K562 (cell line): Measurements from ENCODE around the gene C1orf50. TPM values are rescaled to one million over a fixed set of nuclear protein-coding genes. Genes with fewer than 3 reads are reported as not detected.
A peak's percentile ranks its signal among the peaks of the same experiment; 100 is the strongest.

Source experiments
- FOSL1 ChIP-seq: fragments of 200-800 bp; sonication (Bioruptor generic); conservative IDR thresholded peaks from 2 replicates; pipeline ENCODE4 v1.6.1; 2016; ENCODE audit warnings: missing genetic modification characterization, missing compliant biosample characterization
- KAT7 ChIP-seq: sonication (generic); formaldehyde crosslinking; IDR thresholded peaks from 2 replicates; pipeline ENCODE4 v1.8.0; 2022; ENCODE audit warnings: missing genetic modification reagents, mild to moderate bottlenecking, borderline replicate concordance
- ZNF707 ChIP-seq: fragments of 250-450 bp; sonication (Bioruptor Pico); conservative IDR thresholded peaks from 2 replicates; pipeline ENCODE4 v1.8.0; 2022; ENCODE audit warnings: inconsistent platforms, mild to moderate bottlenecking, moderate library complexity
- polyA plus RNA-seq, 8 experiments: library from polyadenylated mRNA; depleted of rRNA in 4 of 8; stranded (reverse) in 5 of 8; unstranded in 3 of 8; fragments of >200 nt; fragmentation: Nextera tagmentation in 2 of 8; fragmentation: Illumina TruSeq in 1 of 8; extraction: Ambion mirVana in 2 of 8; extraction: Trizol in 1 of 8; gene quantifications; 2 replicates each; pipeline versions ENCODE4 v1.2.1 to v1.2.3, GENCODE V29; 2011 to 2014; ENCODE audit warnings: inconsistent platforms in 1 of 8, missing spikeins in 1 of 8
- total RNA-seq, 7 experiments: library from RNA; depleted of rRNA in 6 of 7; stranded (reverse); fragments of >200 nt in 6 of 7; fragmentation: Illumina TruSeq in 2 of 7; extraction: Trizol in 2 of 7; gene quantifications; 2 replicates each; pipeline versions ENCODE4 v1.2.1 to v1.2.3, GENCODE V29; 2011 to 2021; ENCODE audit warnings: low replicate concordance in 1 of 7
- TF ChIP-seq, protein P1 (sequence below): fragments of 200-600 bp; sonication (generic); IDR thresholded peaks from one replicate; pipeline ENCODE4 v1.6.1; 2012; ENCODE audit warnings: mild to moderate bottlenecking, low read depth, low read length, inconsistent platforms

C1orf50 gene
- total and polyA plus RNA-seq, 9 of the 15 experiments (the other 6 are each of a cell fraction or from before 2014, with no cell fraction given): 0.55 to 13.9 (median 5.2) TPM

DNA sequence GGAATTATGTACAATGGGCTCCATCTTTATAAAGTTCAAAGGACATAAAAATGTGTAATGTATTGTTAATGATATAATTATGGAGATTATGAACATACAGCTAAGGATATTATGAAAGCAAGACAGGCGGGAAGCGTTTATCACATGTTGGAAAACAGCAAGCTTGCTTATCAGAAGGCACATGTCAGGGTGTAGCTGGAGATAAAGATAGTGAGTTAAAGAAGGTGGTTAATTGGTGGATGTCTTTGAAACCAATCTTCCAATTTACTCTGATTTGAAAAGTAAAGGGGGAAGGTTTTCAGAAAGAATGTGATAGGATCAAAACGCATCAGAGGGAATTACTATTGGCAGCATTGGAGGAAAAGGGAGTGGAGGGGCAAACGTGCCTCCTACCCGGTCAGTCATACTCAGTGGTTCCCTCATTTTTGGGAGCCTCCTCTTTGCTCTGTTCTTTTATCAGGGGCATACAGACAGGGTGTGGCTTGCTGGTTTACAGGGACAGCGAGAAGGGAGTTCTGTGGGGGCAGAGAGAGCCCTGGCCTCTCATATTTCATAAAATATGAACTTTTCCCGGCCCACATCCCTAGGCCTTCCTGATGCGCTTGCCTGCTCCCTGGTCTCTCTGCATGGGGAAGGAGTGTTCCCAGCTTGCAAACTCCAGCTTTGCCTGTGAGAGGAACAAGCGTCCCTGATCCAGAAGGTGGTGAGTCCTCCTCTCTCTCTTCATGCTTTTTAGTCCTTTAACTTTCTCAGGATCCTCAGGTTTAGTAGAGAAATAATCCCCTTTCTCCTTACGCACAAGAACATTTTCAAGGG is 58.2 kb downstream of the C1orf50 start (continued):
- TF ChIP-seq, protein P1, sequence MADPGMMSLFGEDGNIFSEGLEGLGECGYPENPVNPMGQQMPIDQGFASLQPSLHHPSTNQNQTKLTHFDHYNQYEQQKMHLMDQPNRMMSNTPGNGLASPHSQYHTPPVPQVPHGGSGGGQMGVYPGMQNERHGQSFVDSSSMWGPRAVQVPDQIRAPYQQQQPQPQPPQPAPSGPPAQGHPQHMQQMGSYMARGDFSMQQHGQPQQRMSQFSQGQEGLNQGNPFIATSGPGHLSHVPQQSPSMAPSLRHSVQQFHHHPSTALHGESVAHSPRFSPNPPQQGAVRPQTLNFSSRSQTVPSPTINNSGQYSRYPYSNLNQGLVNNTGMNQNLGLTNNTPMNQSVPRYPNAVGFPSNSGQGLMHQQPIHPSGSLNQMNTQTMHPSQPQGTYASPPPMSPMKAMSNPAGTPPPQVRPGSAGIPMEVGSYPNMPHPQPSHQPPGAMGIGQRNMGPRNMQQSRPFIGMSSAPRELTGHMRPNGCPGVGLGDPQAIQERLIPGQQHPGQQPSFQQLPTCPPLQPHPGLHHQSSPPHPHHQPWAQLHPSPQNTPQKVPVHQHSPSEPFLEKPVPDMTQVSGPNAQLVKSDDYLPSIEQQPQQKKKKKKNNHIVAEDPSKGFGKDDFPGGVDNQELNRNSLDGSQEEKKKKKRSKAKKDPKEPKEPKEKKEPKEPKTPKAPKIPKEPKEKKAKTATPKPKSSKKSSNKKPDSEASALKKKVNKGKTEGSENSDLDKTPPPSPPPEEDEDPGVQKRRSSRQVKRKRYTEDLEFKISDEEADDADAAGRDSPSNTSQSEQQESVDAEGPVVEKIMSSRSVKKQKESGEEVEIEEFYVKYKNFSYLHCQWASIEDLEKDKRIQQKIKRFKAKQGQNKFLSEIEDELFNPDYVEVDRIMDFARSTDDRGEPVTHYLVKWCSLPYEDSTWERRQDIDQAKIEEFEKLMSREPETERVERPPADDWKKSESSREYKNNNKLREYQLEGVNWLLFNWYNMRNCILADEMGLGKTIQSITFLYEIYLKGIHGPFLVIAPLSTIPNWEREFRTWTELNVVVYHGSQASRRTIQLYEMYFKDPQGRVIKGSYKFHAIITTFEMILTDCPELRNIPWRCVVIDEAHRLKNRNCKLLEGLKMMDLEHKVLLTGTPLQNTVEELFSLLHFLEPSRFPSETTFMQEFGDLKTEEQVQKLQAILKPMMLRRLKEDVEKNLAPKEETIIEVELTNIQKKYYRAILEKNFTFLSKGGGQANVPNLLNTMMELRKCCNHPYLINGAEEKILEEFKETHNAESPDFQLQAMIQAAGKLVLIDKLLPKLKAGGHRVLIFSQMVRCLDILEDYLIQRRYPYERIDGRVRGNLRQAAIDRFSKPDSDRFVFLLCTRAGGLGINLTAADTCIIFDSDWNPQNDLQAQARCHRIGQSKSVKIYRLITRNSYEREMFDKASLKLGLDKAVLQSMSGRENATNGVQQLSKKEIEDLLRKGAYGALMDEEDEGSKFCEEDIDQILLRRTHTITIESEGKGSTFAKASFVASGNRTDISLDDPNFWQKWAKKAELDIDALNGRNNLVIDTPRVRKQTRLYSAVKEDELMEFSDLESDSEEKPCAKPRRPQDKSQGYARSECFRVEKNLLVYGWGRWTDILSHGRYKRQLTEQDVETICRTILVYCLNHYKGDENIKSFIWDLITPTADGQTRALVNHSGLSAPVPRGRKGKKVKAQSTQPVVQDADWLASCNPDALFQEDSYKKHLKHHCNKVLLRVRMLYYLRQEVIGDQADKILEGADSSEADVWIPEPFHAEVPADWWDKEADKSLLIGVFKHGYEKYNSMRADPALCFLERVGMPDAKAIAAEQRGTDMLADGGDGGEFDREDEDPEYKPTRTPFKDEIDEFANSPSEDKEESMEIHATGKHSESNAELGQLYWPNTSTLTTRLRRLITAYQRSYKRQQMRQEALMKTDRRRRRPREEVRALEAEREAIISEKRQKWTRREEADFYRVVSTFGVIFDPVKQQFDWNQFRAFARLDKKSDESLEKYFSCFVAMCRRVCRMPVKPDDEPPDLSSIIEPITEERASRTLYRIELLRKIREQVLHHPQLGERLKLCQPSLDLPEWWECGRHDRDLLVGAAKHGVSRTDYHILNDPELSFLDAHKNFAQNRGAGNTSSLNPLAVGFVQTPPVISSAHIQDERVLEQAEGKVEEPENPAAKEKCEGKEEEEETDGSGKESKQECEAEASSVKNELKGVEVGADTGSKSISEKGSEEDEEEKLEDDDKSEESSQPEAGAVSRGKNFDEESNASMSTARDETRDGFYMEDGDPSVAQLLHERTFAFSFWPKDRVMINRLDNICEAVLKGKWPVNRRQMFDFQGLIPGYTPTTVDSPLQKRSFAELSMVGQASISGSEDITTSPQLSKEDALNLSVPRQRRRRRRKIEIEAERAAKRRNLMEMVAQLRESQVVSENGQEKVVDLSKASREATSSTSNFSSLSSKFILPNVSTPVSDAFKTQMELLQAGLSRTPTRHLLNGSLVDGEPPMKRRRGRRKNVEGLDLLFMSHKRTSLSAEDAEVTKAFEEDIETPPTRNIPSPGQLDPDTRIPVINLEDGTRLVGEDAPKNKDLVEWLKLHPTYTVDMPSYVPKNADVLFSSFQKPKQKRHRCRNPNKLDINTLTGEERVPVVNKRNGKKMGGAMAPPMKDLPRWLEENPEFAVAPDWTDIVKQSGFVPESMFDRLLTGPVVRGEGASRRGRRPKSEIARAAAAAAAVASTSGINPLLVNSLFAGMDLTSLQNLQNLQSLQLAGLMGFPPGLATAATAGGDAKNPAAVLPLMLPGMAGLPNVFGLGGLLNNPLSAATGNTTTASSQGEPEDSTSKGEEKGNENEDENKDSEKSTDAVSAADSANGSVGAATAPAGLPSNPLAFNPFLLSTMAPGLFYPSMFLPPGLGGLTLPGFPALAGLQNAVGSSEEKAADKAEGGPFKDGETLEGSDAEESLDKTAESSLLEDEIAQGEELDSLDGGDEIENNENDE: no peak
- TF ChIP-seq KAT7 (peak; percentile 83; the same call in 1 of the 2 replicates), ZNF707 (CRISPR knock-in tag) (no peak), FOSL1 (tag) (peak; percentile 80)
